Dedifferentiated amniotic fluid mesenchymal stem cell (primary cell): ENCODE data around the gene CCNH.

ENCODE experiments used
- DNase-seq: peaks from one replicate; pipeline ENCODE4 v3.0.0-alpha.2; 2016; ENCODE audit errors: extremely low spot score

The CCNH gene

GRCh38 chr5:87360132-87360531, 52.6 kb downstream of the CCNH start:
- no peak for DNase-seq

GRCh38 chr5:87359106-87359505, 53.6 kb downstream of the CCNH start:
- no peak for DNase-seq

GRCh38 chr5:87354496-87354895, 58.2 kb downstream of the CCNH start:
- DNase-seq = no peak

- no peak for DNase-seq
These were observed 64.9 kb downstream of the CCNH start for GRCh38 chr5:87347841-87348240.

GRCh38 chr5:87347272-87347671, 65.5 kb downstream of the CCNH start:
- peak; percentile 33 for DNase-seq
